Ovary (tissue), 3 donors: ENCODE measurements around the gene DICER1.

ENCODE experiments used
- POLR2A ChIP-seq: fragments of 450-650 bp; IDR thresholded peaks from one replicate; pipeline ENCODE4 v1.6.1; 2017; ENCODE audit warnings: antibody characterized with exemption, mild to moderate bottlenecking, moderate library complexity
- TF ChIP-seq, protein P1 (sequence below), 3 donors: fragments of 450-650 bp in 2 of 3; fragments of 200-600 bp in 1 of 3; IDR thresholded peaks; one replicate each; pipeline versions ENCODE4 v1.5.1 to v1.8.0; 2016 to 2022; ENCODE audit warnings: antibody characterized with exemption in 3 of 3, mild to moderate bottlenecking in 1 of 3
- donor health status: DM: no; HTN: no; CAD: no.

- TF ChIP-seq, protein P1, sequence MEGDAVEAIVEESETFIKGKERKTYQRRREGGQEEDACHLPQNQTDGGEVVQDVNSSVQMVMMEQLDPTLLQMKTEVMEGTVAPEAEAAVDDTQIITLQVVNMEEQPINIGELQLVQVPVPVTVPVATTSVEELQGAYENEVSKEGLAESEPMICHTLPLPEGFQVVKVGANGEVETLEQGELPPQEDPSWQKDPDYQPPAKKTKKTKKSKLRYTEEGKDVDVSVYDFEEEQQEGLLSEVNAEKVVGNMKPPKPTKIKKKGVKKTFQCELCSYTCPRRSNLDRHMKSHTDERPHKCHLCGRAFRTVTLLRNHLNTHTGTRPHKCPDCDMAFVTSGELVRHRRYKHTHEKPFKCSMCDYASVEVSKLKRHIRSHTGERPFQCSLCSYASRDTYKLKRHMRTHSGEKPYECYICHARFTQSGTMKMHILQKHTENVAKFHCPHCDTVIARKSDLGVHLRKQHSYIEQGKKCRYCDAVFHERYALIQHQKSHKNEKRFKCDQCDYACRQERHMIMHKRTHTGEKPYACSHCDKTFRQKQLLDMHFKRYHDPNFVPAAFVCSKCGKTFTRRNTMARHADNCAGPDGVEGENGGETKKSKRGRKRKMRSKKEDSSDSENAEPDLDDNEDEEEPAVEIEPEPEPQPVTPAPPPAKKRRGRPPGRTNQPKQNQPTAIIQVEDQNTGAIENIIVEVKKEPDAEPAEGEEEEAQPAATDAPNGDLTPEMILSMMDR (IDR thresholded peaks at IDR 0.05), result no peak
- no peak for TF ChIP-seq POLR2A
Measured at GRCh38 chr14:95126906-95127530, 30.3 kb downstream of the DICER1 start.
